Activated T-helper 1 cell treated with Interleukin-2 at 50 U/mL for 16 hours (primary cell): Measurements from ENCODE around the gene E4F1.

Source experiments
- DNase-seq: peaks from one replicate; pipeline ENCODE4 v3.0.0-alpha.2; 2020; ENCODE audit warnings: low read depth

Gene E4F1

DNA sequence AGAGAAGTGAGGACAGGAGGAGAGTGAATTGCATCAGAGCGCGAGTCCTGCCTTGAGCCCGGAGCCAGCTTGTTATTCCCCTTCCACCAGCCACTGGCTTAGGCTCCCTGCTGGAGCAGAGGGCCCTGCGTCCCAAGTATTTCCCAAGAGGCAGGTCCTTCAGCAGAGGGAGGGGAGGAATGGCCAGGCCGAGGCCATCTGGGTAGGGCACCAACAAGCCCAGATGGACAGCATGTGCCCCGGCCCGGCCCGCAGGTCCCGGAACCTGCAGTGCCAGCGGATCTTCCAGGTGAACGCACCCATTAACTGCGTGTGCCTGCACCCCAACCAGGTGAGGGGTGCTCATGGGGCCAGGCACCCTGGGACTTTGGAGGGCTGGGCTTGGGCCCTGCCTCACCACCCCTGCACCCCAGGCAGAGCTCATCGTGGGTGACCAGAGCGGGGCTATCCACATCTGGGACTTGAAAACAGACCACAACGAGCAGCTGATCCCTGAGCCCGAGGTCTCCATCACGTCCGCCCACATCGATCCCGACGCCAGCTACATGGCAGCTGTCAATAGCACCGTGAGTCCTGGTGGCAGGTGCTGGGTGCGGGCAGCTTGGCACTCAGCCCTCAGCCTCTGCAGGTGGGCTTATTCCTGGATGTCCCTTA is 16.5 kb upstream of the E4F1 start:
- DNase-seq = no peak

DNA sequence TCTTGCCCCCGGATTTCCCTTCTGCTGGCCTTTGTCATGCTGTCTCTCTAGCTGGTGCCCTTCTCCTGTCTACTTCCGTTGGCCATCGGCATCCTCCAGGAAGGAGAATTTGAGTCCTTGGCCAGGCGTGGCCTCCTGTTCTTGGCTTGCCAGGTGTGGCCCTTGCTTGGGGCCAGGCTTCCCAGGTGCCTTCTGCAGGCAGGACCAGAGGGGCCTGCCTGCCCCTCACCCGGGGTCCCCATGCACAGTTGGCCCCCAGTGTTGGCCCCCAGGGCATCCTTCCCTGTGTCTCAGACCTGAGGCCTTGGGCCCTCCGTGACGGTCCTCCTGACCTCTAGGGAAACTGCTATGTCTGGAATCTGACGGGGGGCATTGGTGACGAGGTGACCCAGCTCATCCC is 15.5 kb upstream of the E4F1 start:
- no peak for DNase-seq

DNA sequence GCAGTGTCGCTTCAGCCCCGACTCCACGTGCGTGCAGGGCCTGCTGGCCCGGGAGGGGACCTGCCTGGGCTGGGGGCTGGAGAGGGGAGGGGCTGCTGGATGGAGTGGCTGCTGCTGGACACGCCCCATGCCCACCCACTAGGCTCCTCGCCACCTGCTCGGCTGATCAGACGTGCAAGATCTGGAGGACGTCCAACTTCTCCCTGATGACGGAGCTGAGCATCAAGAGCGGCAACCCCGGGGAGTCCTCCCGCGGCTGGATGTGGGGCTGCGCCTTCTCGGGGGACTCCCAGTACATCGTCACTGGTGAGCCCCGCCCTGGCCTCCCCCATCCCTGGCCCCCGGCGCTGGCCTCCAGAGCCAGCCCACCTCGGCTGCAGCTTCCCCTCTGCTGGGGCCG is 15.1 kb upstream of the E4F1 start:
- no peak for DNase-seq

DNA sequence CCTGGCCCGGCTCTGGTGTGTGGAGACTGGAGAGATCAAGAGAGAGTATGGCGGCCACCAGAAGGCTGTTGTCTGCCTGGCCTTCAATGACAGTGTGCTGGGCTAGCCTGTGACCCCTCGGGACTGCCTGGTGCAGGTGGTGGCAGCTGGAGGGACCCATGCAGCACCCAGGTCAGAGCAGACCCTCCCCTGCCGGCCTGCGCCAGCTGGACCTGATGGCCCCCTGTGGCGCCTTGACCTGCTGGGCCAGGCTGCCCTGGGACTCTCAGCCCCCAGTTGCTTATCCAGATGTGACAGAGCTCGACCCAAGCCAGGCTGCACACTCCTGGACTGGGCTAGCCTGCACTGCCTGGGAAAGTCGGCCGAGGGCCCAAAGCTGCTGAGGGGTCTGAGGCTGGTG is 14.6 kb upstream of the E4F1 start:
- DNase-seq = no peak

DNA sequence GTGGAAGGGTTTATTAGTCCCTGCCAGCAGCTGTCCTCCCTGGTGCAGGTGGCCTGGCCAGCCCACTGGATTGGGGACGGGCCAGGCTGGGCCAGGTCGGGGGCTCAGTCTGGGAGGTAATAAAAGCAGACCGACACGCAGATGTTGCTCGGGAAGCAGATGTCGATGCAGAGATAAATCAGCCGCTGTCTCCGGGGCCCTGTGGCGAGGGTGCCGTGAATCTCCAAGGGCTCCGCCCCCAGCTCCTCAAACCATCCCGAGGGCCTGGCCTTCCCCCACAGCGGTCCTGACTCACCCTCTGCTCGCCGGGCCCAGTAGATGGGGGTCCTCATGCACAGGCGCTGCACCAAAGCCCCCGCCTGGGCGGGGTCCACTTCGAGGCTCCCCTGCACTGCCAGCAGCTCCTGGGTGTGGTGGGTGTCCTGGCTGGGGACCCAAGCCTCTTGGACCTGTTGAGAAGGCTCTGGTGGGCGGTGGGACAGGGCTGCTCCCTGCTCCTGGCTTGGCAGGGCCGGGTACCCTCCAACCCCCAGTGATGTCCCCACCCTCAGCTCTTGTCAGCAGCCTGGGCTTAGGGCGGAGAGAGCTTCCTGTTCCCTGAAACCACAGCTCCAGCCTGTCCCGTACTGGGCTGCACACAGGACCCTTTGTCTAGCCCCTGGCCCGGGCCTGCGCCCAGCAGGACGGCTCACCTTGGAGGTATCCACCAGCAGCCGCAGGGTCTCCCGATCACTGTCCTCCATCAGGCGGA is 14.0 kb upstream of the E4F1 start:
- DNase-seq = no peak

DNA sequence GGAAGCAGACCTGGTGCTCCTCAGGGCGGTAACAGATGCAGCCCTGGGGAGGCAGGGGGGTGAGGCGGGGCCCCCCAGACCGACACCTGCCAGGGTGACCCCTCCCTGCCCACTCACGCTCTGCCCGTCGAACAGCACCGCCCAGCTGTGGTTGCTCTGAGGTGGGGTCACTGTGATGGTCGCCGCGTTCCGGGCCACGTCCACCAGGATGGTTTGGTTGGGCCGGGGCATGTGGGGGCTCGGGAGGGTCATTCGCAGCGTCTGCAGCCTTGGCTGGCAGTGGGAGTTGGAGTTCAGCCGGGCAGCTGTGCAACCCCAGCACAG is 13.4 kb upstream of the E4F1 start:
- DNase-seq = no peak

DNA sequence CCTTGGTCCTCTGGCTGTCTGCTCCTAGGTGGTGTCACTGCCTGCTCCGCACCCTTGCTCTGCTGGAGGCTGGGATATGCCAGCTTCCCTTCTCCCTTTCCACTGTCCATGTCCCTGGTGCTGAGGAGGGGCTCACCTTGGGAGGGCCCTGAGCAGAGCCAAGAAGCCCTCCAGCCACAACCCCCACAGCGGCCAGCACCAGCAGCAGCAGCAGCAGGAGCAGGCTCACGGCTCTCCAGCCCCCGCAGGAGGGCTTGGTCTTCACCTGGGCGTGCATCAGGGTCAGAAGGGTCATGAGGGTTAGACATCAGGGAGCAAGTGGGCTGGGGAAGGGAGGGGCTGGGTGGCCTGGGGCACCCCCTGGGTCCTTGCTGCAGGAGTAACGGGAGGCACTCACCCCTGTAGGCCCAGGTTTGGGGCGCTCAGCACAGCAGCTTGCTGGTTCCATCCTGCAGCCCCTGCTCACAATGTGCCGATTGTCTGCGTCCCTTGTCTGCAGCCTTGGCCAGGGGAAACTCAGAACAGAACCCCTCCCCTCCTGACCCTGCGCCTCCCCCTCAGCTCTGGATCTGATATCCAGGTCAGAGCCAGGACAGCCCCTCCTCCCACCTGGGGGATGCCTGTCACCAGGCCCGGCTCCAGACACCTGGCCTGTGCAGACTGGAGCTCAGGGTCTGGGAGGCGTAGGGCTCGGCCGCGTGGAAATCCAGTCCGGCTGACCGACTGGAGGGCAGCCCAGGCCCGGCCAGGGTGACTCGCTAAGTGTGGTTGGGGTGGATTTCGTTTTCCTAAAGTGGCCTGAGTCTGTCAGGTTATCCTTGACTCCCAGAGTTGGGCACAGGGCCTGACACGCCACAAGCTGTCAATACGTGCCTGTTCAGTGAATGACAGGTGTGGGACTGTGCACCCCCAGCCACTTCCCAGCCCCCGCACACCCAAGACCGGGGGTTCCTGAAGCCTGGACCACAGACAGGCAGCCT is 12.7 kb upstream of the E4F1 start, which contains the start of gene BRICD5:
Gene BRICD5, minus strand, starts transcription at position 478 of the 980 bp plus-strand sequence. Its CDS starts 30 bp downstream, at position 448.
- DNase-seq = no peak

DNA sequence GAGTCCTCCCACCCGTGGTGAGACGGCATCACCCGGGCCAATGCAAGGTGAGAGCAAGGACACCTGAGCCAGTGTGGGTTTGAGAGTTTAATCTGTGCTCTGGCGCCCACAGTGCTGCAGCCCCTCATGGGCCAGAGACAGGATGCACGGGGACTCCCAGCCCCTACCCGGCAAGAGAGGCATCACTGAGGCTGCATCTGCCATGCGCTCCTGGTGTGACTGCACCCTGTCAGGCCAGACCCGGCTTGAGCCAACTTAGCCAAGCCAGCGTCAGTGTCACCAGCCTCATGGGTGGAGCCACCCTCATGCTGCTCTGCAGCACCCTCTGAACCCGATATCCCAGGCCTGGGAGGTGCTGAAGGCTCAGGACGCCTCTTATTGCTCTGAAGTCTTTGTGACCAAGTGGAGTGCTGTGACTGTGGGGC is 11.5 kb upstream of the E4F1 start:
- no peak for DNase-seq

DNA sequence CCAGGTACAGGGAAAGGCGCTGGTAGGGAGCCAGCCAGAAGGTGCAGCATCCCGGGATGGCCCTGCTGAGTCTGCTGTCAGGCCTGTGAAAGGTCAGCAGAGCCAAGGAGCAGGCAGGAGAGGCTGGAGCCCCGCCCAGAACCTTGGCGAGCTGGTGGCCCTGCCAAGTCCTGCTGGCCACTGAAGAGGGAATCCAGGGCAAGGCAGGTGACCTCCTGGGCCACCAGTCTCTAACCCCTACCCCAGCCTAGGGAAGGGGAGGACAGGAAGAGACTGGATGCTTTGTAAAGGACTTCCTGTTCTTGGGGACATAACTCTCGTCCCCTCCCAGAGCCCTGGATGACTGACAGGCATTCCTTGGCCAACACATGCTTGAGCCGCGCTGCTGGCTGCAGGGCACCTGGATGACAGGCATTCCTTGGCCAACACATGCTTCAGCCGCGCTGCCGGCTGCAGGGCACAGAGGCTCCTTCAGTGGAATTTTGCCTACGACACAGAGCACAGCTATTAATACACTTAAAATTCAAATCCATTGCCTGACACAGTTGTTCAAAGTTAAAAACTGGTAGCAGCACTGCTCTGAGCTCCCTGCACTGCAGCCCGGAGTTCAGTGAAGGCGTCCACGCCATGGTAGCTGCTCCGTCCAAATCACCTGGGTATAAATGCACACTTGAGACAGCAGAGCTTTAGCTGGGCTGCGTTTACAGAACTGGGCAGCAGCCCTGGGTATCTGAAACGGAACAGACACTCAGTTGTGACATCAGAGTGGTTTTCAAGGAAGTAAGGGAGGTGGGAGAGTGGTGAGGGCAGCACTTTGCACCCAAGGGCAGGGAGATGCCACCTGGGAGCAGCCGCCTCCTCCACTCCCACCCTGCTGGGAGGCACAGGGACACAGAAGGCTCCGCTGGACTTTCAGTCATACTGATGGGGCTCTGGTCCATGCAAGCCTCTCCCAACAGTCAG is 10.7 kb upstream of the E4F1 start:
- DNase-seq = no peak

DNA sequence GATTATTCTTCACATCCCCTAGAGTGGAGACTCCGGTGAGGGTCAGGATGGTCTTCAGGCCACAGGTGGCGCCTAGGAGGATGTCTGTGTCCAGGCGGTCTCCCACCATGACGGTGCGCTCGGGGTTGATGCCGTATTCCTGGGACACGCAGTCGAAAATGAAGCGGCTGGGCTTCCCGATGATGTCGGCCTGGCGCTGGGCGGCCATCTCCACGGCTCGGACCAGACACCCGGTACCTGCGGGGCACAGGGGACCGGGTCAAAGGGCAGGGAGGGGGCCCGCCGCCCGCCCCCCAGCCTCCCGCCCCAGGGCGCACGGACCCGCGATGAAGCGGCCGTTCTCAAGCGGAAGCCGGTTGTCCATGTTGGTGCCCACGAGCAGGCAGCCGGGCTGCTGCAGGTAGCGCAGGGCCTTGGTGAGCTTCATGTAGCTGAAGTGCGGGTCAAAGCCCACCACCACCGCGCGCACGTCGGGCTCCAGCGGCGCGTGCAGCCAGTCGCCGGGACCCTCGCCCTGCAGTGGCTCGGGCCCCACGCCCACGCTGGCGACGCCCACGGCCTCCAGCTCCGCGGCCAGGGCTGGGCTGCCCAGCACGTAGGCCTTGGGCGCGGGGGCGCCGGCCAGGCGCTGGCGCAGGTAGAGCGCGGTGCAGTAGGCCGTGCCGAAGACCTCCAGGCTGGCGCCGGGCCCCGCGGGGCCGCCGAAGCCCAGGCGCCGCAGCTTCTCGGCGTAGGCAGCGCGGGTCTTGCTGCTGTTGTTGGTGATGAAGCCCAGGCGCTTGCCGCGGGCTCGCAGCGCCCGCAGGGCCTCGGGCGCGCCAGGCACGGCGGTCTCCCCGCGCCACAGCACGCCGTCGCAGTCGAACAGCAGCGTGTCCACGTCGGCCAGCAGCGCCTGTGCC is 9.3 kb upstream of the E4F1 start:
- no peak for DNase-seq

DNA sequence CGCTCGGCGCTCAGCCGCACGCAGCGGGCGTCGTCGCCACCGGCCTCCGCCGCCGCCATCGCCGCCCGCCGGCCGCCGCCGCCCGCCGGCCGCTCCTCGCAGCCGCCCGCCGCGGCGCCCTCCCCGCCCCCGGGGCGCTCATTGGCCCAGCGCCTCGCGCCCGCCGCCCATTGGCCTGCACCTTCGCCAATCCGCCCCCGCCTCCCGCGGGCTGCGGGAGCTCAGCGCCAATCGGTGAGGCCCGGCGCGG is 8.7 kb upstream of the E4F1 start, which contains the start of gene PGP:
Gene PGP, minus strand, starts transcription at position 122 of the 250 bp plus-strand sequence. Its CDS starts 63 bp downstream, at position 59.
- DNase-seq = no peak

DNA sequence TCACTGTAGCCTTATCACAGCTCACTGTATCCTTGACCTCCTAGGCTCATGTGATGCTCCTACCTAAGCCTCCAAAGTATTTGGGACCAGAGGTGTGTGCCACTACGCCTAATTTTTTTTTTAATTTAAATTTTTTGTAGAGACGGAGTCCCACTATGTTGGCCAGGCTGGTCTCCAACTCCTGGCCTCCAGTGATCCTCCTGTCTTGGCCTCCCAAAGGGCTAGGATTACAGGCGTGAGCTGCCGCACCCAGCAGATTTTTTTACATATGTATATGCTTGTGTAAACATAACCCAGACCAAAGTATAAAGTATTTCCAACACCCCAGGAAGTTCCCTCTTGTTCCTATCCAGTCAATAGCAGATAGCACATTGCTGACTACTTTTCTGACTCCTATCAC is 7.1 kb upstream of the E4F1 start:
- DNase-seq = no peak

DNA sequence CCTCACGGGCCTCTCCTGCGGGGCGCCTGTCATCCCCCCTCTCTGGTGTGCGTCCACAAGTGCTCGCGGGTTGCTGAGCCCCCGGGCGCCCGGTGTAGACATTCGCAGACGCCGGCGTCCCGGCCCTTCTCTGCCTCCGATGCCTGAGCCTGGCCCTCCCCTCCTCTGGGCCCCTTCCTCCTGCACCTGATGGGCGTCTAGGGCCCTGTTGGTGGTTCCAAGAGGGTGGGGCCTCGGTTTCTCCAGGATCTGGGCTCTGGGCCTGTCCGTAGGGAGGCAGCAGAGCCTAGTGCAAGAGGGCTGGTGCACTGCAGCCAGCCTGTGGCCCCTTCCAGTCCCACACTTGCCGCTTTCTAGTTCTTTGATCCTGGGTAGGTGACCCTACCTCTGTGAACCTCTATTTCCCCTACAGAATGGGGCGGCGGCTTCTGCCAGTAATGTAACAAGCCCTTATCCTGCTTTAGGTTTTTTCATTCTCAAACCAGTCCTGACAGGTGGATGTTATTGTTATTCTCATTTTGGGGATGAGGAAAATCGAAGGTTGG is 623 bp downstream of the E4F1 start:
- DNase-seq = no peak

DNA sequence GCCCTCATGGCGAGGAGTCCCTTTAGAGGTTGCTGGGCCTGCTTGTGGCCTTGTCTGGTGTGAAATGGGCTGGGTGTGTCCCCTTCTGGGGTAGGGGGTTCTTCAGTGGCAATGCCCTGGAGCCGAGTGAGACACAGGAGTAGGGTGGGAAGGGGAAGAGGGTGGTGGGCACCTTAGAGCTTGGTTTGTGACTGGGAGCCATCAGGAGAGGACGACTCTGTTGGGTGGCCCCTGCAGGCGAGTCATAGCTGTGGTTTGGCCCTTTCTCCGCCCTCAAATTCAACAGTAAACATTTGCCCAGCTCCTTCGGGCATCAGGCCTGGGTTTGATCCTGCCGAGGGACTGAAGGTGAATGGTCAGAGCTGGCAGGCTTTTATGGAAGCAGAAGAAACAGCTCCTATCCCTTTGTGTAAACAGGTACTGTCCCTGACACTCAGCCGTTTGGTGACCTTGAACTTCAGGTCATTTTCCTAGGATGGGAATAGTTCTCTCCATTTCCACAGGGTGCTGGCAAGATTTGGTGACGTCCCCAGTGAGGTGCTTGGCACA is 2.9 kb downstream of the E4F1 start:
- DNase-seq = no peak

DNA sequence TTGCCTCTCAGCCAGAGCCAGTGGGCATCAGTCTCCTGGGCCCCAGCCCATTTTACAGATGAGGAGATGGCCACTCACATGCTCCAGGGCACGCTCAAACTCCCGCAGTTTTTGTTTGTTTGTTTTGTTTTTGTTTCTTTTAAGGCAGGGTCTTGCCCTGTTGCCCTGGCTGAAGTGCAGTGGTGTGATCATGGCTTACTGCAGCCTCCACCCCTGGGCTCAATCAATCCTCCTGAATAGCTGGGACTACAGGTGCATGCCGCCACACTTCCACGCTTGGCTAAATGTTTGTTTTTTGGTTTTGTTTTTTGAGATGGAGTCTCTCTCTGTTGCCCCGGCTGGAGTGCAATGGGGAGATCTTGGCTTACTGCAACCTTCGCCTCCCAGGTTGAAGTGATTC is 3.5 kb downstream of the E4F1 start:
- no peak for DNase-seq

DNA sequence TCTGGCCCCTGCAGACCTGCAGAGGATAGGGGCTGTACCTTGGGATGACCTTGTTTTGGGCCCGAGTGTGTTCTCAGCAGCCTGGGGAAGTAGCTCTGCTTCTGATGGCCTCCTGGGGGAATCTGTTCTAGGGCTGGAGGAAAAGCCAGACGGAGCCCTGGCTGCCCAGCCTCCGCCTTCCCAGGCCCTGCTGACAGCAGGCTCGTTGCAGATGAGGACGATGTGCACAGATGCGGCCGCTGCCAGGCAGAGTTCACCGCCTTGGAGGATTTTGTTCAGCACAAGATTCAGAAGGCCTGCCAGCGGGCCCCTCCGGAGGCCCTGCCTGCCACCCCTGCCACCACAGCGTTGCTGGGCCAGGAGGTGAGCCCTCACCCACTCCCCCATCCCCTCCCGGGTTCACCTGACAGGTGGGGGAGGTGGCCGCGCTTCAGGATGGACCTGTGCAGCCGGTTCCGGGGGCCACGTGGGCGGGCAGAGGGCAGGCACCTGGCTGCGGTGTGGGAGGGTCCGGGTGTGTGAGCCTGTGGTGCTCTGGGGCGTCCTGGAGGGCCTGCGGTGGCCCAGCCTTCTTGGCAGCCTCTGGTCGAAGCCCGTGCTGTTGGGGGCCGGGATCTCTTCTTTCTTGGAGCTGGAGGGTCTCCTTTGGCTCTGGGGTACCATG is 4.9 kb downstream of the E4F1 start:
- DNase-seq = no peak

DNA sequence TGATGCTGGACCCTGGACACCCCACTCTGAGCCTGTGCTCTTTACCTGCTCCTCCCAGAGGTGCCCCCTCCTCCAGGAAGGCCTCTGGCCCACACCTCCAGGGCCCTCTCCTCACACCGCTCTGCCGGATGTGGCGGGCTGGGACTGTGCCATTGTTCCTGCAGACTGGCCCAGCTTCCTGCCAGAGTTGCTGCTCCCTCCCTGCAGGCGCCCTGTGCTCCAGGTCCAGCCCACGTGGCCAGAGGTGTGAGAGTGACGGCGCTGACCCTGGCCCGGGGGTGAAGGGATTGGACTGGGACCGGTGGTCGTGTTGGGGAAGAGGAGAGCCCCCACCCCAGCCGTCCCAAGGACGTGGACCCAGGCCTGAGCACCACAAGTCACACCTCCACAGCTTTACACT is 5.7 kb downstream of the E4F1 start:
- no peak for DNase-seq

DNA sequence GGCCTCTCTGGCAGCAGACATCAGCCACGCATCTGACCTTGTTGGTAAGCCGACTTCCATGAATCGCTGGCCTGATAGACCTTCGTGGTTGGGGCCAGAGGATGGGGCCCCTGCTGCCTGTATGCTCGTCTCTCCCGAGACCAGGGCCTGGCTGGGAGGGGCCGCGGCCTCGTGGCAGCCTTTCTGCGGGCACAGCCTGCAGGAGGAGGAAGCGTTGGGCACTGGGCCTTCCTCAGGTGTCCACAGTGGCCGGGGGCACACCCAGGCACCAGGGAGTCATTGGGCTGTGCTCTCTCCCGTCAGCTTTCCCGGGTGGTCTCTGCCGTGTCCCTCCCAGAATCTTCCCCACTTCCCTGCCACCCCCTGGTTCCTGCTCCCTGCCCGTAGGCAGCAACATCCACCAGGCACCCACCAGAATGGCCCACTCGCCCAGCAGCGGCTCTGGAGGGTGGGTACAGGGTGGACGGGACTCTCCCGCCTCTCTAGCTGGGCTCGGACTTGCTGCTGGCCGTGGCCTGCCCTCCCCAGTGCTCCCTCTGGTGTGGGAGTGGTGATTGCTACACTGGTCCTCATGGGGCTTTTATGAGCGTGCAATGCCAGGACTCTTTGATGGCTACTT is 6.3 kb downstream of the E4F1 start:
- no peak for DNase-seq

DNA sequence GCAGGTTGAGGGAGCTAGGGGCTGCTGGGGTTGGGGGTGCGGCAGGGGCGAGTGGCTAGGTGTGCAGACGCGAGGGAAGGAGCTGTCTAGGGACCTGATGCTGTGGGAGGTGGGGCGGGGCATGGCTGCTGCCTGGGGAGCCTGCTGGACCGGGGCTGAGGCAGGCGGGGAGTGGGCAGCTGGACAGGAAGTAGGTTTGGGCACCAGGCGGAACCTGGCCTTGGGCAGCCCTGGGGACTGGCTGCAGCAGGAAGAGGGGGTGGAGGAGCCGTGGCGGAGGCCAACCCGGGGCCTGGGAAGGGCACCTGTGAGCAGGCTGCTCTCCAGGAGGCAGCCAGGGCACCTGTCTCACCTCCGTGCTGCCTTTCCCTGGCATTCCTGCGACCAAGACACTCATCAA is 7.0 kb downstream of the E4F1 start:
- DNase-seq = no peak
